ENCODE measurements around the gene KIF6.

- TF ChIP-seq CTCF (IDR thresholded peaks at IDR 0.05) (no peak), POLR2A (IDR thresholded peaks at IDR 0.05) (no peak)
Observed at GRCh38 chr6:39380837-39381549, 344.2 kb downstream of the KIF6 start.
